GM23338 (cell line): Measurements from ENCODE around the gene CACNB4.

ENCODE experiments used
- EZH2phosphoT487 ChIP-seq: fragments of 200-600 bp; sonication (generic); IDR thresholded peaks from one replicate; pipeline ENCODE4 v1.8.1; 2018; ENCODE audit warnings: antibody characterized with exemption; ENCODE audit not compliant: unreplicated experiment
- TF ChIP-seq, protein P1 (sequence below), 2 experiments: fragments of 200-600 bp in 1 of 2; sonication (generic) in 1 of 2; conservative IDR thresholded peaks; 2 replicates each; pipeline versions ENCODE4 v1.5.1 to v1.6.1; 2016 to 2017; ENCODE audit warnings: antibody characterized with exemption in 2 of 2, low read depth in 2 of 2, mild to moderate bottlenecking in 2 of 2, moderate library complexity in 1 of 2

DNA sequence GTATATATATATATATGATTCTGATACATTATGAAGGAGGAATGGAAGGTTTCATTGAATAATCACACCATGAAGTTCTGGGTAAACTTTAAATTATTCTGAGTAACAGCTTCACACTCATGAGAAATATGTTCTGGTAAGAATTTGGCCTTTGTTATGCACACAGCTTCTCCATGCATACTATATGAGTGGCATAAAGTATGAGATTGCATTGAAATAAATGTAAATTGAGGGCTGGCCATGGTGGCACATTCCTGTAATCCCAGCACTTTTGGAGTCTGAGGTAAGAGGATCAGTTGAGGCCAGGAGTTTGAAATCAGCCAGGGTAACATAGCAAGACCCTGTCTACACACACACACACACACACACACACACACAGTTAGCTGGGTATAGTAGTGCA lies 220.6 kb downstream of the CACNB4 start:
- TF ChIP-seq, protein P1, sequence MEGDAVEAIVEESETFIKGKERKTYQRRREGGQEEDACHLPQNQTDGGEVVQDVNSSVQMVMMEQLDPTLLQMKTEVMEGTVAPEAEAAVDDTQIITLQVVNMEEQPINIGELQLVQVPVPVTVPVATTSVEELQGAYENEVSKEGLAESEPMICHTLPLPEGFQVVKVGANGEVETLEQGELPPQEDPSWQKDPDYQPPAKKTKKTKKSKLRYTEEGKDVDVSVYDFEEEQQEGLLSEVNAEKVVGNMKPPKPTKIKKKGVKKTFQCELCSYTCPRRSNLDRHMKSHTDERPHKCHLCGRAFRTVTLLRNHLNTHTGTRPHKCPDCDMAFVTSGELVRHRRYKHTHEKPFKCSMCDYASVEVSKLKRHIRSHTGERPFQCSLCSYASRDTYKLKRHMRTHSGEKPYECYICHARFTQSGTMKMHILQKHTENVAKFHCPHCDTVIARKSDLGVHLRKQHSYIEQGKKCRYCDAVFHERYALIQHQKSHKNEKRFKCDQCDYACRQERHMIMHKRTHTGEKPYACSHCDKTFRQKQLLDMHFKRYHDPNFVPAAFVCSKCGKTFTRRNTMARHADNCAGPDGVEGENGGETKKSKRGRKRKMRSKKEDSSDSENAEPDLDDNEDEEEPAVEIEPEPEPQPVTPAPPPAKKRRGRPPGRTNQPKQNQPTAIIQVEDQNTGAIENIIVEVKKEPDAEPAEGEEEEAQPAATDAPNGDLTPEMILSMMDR (conservative IDR thresholded peaks at IDR 0.05; ENCODE audit: low read depth in 2 of 2), result no peak
- no peak for TF ChIP-seq EZH2phosphoT487
